ENCODE results near the gene TIMM8B. TPM values are rescaled to one million over a fixed set of nuclear protein-coding genes. Genes with fewer than 3 reads are reported as not detected.

The TIMM8B gene
- total RNA-seq, 1 experiment from 2014 or later, result 70.8 TPM

DNA sequence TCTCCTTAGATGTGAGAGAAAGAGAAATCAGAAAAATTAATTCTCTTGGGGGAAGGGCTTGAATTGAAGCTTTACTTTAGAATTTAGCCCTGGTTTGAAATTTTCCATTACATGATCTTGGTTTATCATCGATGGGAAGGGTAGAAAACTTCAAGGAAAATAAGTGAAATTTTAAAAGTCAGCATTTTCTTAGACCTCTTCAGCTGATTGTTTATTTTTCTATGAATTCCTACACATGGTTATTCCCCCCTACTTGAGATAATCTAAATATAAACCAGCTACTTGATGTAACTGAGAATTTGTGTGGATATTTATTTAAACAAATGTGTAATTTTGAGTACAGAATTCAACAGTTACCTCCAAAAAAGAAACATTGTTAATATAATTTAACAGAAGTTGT, 23.6 kb downstream of the TIMM8B start:
- DNase-seq (ENCODE audit: unreplicated experiment), result no peak
- TSS peak; percentile 52 for BruUV-seq (replicated peaks)
- Mint-ChIP-seq H3K27ac (ENCODE audit: low read depth, unreplicated experiment) (no peak overlapping the region), H3K36me3 (ENCODE audit: insufficient read depth, unreplicated experiment) (peaks cover 77% of the 10 kb centered on the region), H3K4me1 (ENCODE audit: insufficient read depth, unreplicated experiment) (no peaks in the 10 kb centered on the region), H3K27me3 (ENCODE audit: insufficient read depth, unreplicated experiment) (no peaks in the 10 kb centered on the region), H3K4me3 (ENCODE audit: unreplicated experiment) (no peak overlapping the region), H3K9me3 (ENCODE audit: unreplicated experiment) (no peaks in the 10 kb centered on the region)
- intact Hi-C loops (cut with micrococcal nuclease), result no loop called here
- POLR2A ChIA-PET, result interaction anchor here (0.7 kb wide), 1 partner anchor 23 kb away, joined by 3 read pairs; no protein-coding TSS in a partner anchor
- CTCF ChIA-PET, result interaction anchor here (0.7 kb wide), 1 partner anchor 51 kb away, joined by 3 read pairs; no protein-coding TSS in a partner anchor
- TF ChIP-seq, protein P1, sequence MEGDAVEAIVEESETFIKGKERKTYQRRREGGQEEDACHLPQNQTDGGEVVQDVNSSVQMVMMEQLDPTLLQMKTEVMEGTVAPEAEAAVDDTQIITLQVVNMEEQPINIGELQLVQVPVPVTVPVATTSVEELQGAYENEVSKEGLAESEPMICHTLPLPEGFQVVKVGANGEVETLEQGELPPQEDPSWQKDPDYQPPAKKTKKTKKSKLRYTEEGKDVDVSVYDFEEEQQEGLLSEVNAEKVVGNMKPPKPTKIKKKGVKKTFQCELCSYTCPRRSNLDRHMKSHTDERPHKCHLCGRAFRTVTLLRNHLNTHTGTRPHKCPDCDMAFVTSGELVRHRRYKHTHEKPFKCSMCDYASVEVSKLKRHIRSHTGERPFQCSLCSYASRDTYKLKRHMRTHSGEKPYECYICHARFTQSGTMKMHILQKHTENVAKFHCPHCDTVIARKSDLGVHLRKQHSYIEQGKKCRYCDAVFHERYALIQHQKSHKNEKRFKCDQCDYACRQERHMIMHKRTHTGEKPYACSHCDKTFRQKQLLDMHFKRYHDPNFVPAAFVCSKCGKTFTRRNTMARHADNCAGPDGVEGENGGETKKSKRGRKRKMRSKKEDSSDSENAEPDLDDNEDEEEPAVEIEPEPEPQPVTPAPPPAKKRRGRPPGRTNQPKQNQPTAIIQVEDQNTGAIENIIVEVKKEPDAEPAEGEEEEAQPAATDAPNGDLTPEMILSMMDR (IDR thresholded peaks at IDR 0.05; ENCODE audit: unreplicated experiment), result no peak

DNA sequence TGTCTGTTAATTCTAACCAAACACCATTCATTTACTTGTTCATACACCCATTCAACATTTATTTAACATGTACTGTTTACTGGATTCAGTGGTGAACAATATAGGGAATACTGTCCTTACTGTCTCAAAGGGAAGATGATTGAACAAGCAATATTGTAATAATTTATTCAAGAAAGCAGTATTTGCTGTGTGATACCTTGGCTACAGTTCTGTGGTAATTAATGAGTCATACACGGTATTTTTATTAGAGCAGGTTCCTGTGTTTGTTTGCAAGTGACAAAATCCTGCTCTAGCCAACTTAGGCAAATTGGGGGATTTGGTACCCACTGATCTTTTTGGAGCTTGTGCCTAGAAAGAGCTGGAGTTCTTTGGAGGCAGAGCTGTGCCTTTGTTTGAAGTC, 28.5 kb downstream of the TIMM8B start:
- H3K36me3 Mint-ChIP-seq (ENCODE audit: insufficient read depth, unreplicated experiment), result peaks cover 95% of the 10 kb centered on the region
- ChIA-PET CTCF (interaction anchor here (0.6 to 1.0 kb wide), 2 partner anchors 16 to 223 kb away, joined by 3 read pairs; partner anchors contain the start of gene NKAPD1), POLR2A (no interaction called here)
- no peak overlapping the region for H3K27ac Mint-ChIP-seq (ENCODE audit: low read depth, unreplicated experiment)
- no peaks in the 10 kb centered on the region for H3K9me3 Mint-ChIP-seq (ENCODE audit: unreplicated experiment)
- no peak for DNase-seq (ENCODE audit: unreplicated experiment)
- H3K4me1 Mint-ChIP-seq (ENCODE audit: insufficient read depth, unreplicated experiment), result no peaks in the 10 kb centered on the region
- TF ChIP-seq, protein P1 (IDR thresholded peaks at IDR 0.05; ENCODE audit: unreplicated experiment), result no peak
- H3K4me3 Mint-ChIP-seq (ENCODE audit: unreplicated experiment), result no peak overlapping the region
- no TSS peak for BruUV-seq (replicated peaks)
- intact Hi-C loops (cut with micrococcal nuclease), result no loop called here
- H3K27me3 Mint-ChIP-seq (ENCODE audit: insufficient read depth, unreplicated experiment), result no peaks in the 10 kb centered on the region

DNA sequence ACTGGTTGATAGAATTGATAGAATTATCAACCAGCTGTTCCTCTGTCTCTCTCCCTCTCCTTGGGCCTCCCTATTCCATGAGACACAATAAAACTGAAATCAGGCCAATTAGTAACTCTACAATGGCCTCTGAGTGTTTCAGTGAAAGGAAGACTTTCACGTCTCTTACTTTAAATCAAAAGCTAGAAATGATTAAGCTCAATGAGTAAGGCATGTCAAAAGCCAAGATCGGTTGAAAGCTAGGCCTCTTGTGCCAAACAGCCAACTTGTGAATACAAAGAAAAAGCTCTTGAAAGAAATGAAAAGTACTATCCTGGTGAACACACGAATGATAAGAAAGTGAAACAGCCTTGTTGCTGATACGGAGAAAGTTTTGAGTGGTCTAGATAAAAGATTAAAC, 29.4 kb downstream of the TIMM8B start:
- no peaks in the 10 kb centered on the region for H3K27me3 Mint-ChIP-seq (ENCODE audit: insufficient read depth, unreplicated experiment)
- no peak overlapping the region for H3K4me3 Mint-ChIP-seq (ENCODE audit: unreplicated experiment)
- no peak overlapping the region for H3K27ac Mint-ChIP-seq (ENCODE audit: low read depth, unreplicated experiment)
- DNase-seq (ENCODE audit: unreplicated experiment), result no peak
- no TSS peak for BruUV-seq (replicated peaks)
- ChIA-PET CTCF (interaction anchor here (0.6 kb wide), 1 partner anchor 254 kb away, joined by 5 read pairs; no protein-coding TSS in a partner anchor), POLR2A (interaction anchor here (0.9 kb wide), 1 partner anchor 18 kb away, joined by 4 read pairs; no protein-coding TSS in a partner anchor)
- no peaks in the 10 kb centered on the region for H3K4me1 Mint-ChIP-seq (ENCODE audit: insufficient read depth, unreplicated experiment)
- no peaks in the 10 kb centered on the region for H3K9me3 Mint-ChIP-seq (ENCODE audit: unreplicated experiment)
- H3K36me3 Mint-ChIP-seq (ENCODE audit: insufficient read depth, unreplicated experiment), result peaks cover 92% of the 10 kb centered on the region
- TF ChIP-seq, protein P1 (IDR thresholded peaks at IDR 0.05; ENCODE audit: unreplicated experiment), result no peak
- intact Hi-C loops (cut with micrococcal nuclease), result no loop called here

DNA sequence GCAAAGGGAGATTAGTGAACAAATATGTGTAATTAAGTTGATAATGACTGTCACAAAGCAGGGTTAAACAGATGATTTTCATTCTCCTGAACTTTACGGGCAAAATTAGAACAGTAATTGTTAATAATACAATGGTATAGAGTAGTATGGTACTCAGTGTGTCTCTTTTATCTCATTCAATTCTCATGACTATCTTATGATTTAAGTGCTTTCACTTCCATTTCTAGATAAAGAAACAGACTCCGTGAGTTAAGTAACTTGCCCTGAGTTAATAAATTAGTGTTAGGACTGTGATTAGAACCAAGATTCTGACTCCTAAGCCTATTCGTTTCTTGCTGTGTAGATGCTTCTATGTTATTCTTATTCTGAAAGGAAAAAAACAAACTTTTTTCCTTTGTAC, 34.8 kb downstream of the TIMM8B start:
- CTCF ChIA-PET, result interaction anchor here (0.8 kb wide), 1 partner anchor 120 kb away, joined by 3 read pairs; no protein-coding TSS in a partner anchor
- peaks cover 86% of the 10 kb centered on the region for H3K36me3 Mint-ChIP-seq (ENCODE audit: insufficient read depth, unreplicated experiment)
- intact Hi-C loops (cut with micrococcal nuclease), result no loop called here
- no peak for DNase-seq (ENCODE audit: unreplicated experiment)
- H3K27me3 Mint-ChIP-seq (ENCODE audit: insufficient read depth, unreplicated experiment), result no peaks in the 10 kb centered on the region
- peaks cover 11% of the 10 kb centered on the region for H3K4me1 Mint-ChIP-seq (ENCODE audit: insufficient read depth, unreplicated experiment)
- BruUV-seq (replicated peaks), result no TSS peak
- POLR2A ChIA-PET, result no interaction called here
- TF ChIP-seq, protein P1 (IDR thresholded peaks at IDR 0.05; ENCODE audit: unreplicated experiment), result no peak
- no peak overlapping the region for H3K27ac Mint-ChIP-seq (ENCODE audit: low read depth, unreplicated experiment)
- no peaks in the 10 kb centered on the region for H3K9me3 Mint-ChIP-seq (ENCODE audit: unreplicated experiment)
- no peak overlapping the region for H3K4me3 Mint-ChIP-seq (ENCODE audit: unreplicated experiment)

All from MCF 10A (cell line).